Breast epithelium (tissue), 4 donors: ENCODE data around the gene HLA-DMB. TPM values are rescaled to one million over a fixed set of nuclear protein-coding genes. Genes with fewer than 3 reads are reported as not detected.

ENCODE experiments used
- DNase-seq, 2 donors: peaks; one replicate each; pipeline ENCODE4 v3.0.0-alpha.2; 2019; ENCODE audit warnings: low spot score in 2 of 2
- H3K27ac ChIP-seq, 2 donors: fragments of 200-600 bp; sonication (generic) in 1 of 2; one replicate each; pipeline ENCODE4 v1.5.1; 2016 to 2019; ENCODE audit warnings: mild to moderate bottlenecking in 1 of 2
- H3K27me3 ChIP-seq, 2 donors: fragments of 200-600 bp; sonication (generic) in 1 of 2; one replicate each; pipeline versions ENCODE4 v1.5.1 to v1.6.0; 2017 to 2019; ENCODE audit warnings: control low read depth in 1 of 2, mild to moderate bottlenecking in 1 of 2
- H3K36me3 ChIP-seq: fragments of 200-600 bp; one replicate; pipeline ENCODE4 v1.5.1; 2019
- H3K4me1 ChIP-seq, 2 donors: fragments of 200-600 bp; sonication (generic); one replicate each; pipeline ENCODE4 v1.5.1; 2016 to 2019; ENCODE audit warnings: control low read depth in 1 of 2
- H3K4me3 ChIP-seq, 3 donors: fragments of 200-600 bp; sonication (generic); 1 replicate in 2 of 3; 2 replicates in 1 of 3; pipeline ENCODE4 v1.5.1; 2016 to 2019; ENCODE audit warnings: mild to moderate bottlenecking in 3 of 3, moderate library complexity in 2 of 3
- H3K9me3 ChIP-seq, 2 donors: fragments of 200-600 bp; sonication (generic) in 1 of 2; one replicate each; pipeline ENCODE4 v1.5.1; 2016 to 2019; ENCODE audit warnings: control low read depth in 1 of 2
- CTCF ChIP-seq, 3 donors: fragments of 450-650 bp; IDR thresholded peaks; one replicate each; pipeline ENCODE4 v1.5.1; 2016 to 2017; ENCODE audit warnings: antibody characterized with exemption in 3 of 3, mild to moderate bottlenecking in 3 of 3, moderate library complexity in 3 of 3
- POLR2A ChIP-seq: fragments of 450-650 bp; IDR thresholded peaks from one replicate; pipeline ENCODE4 v1.6.1; 2016; ENCODE audit warnings: antibody characterized with exemption, mild to moderate bottlenecking, moderate library complexity
- POLR2AphosphoS5 ChIP-seq, 3 donors: sonication (generic); formaldehyde crosslinking; IDR thresholded peaks; one replicate each; pipeline ENCODE4 v1.6.1; 2017; ENCODE audit warnings: antibody characterized with exemption in 3 of 3
- intact Hi-C: fragments of 100-400 bp; cut with DNase I; formaldehyde crosslinking; loops from one replicate; pipeline ENCODE4 v1.15.1; 2023; ENCODE audit warnings: low total_unique reads
- total RNA-seq, 3 donors: library from RNA; depleted of rRNA; stranded (reverse); fragments of >200 nt; gene quantifications; one replicate each; pipeline ENCODE4 v1.1.0, GENCODE V29; 2016

The HLA-DMB gene
- total RNA-seq, 3 donors from 2014 or later, result 16.4 to 52.0 (median 34.6) TPM

- DNase-seq, result no peak
- Histone ChIP-seq H3K4me3 (no peak overlapping the region), H3K9me3 (no peaks in the 10 kb centered on the region), H3K36me3 (peaks cover 22% of the 10 kb centered on the region), H3K27ac (peak overlapping the region; percentile 0 to 34), H3K27me3 (no peaks in the 10 kb centered on the region), H3K4me1 (peaks cover 5 to 17% of the 10 kb centered on the region in 2 donors)
- intact Hi-C loops, result no loop called here
- TF ChIP-seq CTCF (IDR thresholded peaks at IDR 0.05), result no peak
- no peak for TF ChIP-seq POLR2AphosphoS5 (IDR thresholded peaks at IDR 0.05)
- no peak for TF ChIP-seq POLR2A
Measured at GRCh38 chr6:32977953-32978324, 37.1 kb upstream of the HLA-DMB start.

GRCh38 chr6:32977272-32977952, 36.6 kb upstream of the HLA-DMB start:
- intact Hi-C loops, result no loop called here
- no peak for TF ChIP-seq POLR2A
- TF ChIP-seq POLR2AphosphoS5 (IDR thresholded peaks at IDR 0.05), result no peak
- no peak for TF ChIP-seq CTCF (IDR thresholded peaks at IDR 0.05)
- Histone ChIP-seq H3K4me3 (no peak overlapping the region), H3K36me3 (peaks cover 22% of the 10 kb centered on the region), H3K9me3 (no peaks in the 10 kb centered on the region), H3K27me3 (no peaks in the 10 kb centered on the region), H3K27ac (peak overlapping the region in 1 of 2 donors; percentile 0), H3K4me1 (peaks cover 5 to 17% of the 10 kb centered on the region in 2 donors)
- DNase-seq, result no peak

DNA sequence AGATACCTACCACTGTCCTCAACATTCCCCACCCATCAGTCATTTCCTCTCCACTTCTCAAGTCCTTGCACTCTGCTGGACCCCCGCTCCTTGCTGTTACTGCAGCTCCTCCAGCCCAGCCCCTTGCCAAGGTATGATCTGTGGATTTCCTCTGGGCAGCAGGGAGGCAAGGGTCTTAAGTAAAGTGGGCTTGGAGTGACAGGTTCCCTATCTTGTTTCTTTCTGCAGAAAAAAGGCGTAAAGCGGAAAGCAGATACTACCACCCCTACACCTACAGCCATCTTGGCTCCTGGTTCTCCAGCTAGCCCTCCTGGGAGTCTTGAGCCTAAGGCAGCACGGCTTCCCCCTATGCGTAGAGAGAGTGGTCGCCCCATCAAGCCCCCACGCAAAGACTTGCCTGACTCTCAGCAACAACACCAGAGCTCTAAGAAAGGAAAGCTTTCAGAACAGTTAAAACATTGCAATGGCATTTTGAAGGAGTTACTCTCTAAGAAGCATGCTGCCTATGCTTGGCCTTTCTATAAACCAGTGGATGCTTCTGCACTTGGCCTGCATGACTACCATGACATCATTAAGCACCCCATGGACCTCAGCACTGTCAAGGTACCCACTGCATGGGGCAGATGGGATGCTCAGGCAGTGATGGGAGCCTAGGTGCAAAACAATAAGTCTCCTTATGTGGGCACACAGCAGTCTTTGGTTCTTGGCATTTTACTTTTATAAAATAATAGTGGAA, 35.7 kb upstream of the HLA-DMB start:
- H3K27ac ChIP-seq, result peak overlapping the region in 1 of 2 donors; percentile 12
- H3K4me3 ChIP-seq, result peak overlapping the region in 1 of 3 donors; percentile 17
- intact Hi-C loops, result no loop called here
- H3K27me3 ChIP-seq, result no peaks in the 10 kb centered on the region
- no peak for TF ChIP-seq POLR2AphosphoS5 (IDR thresholded peaks at IDR 0.05)
- no peak for TF ChIP-seq CTCF (IDR thresholded peaks at IDR 0.05)
- no peak for TF ChIP-seq POLR2A
- DNase-seq, result no peak
- no peaks in the 10 kb centered on the region for H3K9me3 ChIP-seq
- peaks cover 5 to 17% of the 10 kb centered on the region in 2 donors for H3K4me1 ChIP-seq
- H3K36me3 ChIP-seq, result peaks cover 22% of the 10 kb centered on the region

DNA sequence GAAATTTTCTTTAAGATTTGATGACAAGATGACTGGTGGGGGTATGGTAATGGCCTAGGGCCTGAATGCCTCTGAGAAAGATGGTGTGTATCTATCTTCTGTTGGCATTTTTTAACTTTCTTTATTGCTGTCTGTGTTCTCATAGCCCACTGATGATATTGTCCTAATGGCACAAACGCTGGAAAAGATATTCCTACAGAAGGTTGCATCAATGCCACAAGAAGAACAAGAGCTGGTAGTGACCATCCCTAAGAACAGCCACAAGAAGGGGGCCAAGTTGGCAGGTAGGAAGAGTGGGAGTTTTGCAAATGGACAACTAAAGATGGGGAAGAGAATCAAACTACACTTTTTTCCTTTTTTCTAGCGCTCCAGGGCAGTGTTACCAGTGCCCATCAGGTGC, 35.1 kb upstream of the HLA-DMB start:
- TF ChIP-seq POLR2A (no peak), CTCF (IDR thresholded peaks at IDR 0.05) (no peak), POLR2AphosphoS5 (IDR thresholded peaks at IDR 0.05) (no peak)
- no peak overlapping the region for H3K4me3 ChIP-seq
- no peak overlapping the region for H3K27ac ChIP-seq
- no peaks in the 10 kb centered on the region for H3K9me3 ChIP-seq
- H3K27me3 ChIP-seq, result no peaks in the 10 kb centered on the region
- H3K4me1 ChIP-seq, result peaks cover 5 to 17% of the 10 kb centered on the region in 2 donors
- peaks cover 22% of the 10 kb centered on the region for H3K36me3 ChIP-seq
- DNase-seq, result no peak
- intact Hi-C loops, result no loop called here
